GM11168 (cell line): ENCODE measurements around the gene TCF12.
"Not testable (repeated sequence)": the region's sequence is repeated elsewhere in the genome, so short reads cannot be mapped to it uniquely, and the experiment has no call there.

Experiments used
- in situ Hi-C: fragments of 300-500 bp; cut with MboI; formaldehyde crosslinking; loops from one replicate; pipeline ENCODE4 v1.12.0; 2022; ENCODE audit warnings: low sequenced_read_pairs; ENCODE audit not compliant: unreplicated experiment

The TCF12 gene

GRCh38 chr15:56972016-56972415 lies 53.6 kb downstream of the TCF12 start:
- in situ Hi-C loops: no loop called here

GRCh38 chr15:56972426-56972825 lies 54.0 kb downstream of the TCF12 start:
- in situ Hi-C loops: no loop called here

- in situ Hi-C loops: no loop called here
Measured at GRCh38 chr15:56973463-56973862, 55.0 kb downstream of the TCF12 start.

- in situ Hi-C loops: no loop called here
Measured at GRCh38 chr15:56977232-56977631, 58.8 kb downstream of the TCF12 start.

GRCh38 chr15:56978898-56979662 lies 60.6 kb downstream of the TCF12 start:
- in situ Hi-C loops: no loop called here

- in situ Hi-C loops: no loop called here
Measured at GRCh38 chr15:56980473-56980872, 62.0 kb downstream of the TCF12 start.

GRCh38 chr15:56981160-56981559 lies 62.7 kb downstream of the TCF12 start:
- in situ Hi-C loops: no loop called here

GRCh38 chr15:56982987-56983386 lies 64.5 kb downstream of the TCF12 start:
- in situ Hi-C loops: no loop called here

- in situ Hi-C loops: no loop called here
Measured at GRCh38 chr15:56984681-56985481, 66.4 kb downstream of the TCF12 start.

- in situ Hi-C loops: no loop called here
Measured at GRCh38 chr15:56985856-56986255, 67.4 kb downstream of the TCF12 start.

GRCh38 chr15:56987286-56987685 lies 68.8 kb downstream of the TCF12 start:
- in situ Hi-C loops: no loop called here

GRCh38 chr15:56988219-56988618 lies 69.8 kb downstream of the TCF12 start:
- in situ Hi-C loops: no loop called here

GRCh38 chr15:56989411-56989924 lies 71.0 kb downstream of the TCF12 start:
- in situ Hi-C loops: no loop called here

GRCh38 chr15:56991017-56991416 lies 72.6 kb downstream of the TCF12 start:
- in situ Hi-C loops: no loop called here

GRCh38 chr15:56992725-56993124 lies 74.3 kb downstream of the TCF12 start:
- in situ Hi-C loops: no loop called here

GRCh38 chr15:56994280-56994679 lies 75.8 kb downstream of the TCF12 start:
- in situ Hi-C loops: no loop called here

GRCh38 chr15:56996093-56996492 lies 77.6 kb downstream of the TCF12 start:
- in situ Hi-C loops: no loop called here

- in situ Hi-C loops: no loop called here
Measured at GRCh38 chr15:56996746-56997470, 78.5 kb downstream of the TCF12 start.

GRCh38 chr15:57003418-57003817 lies 85.0 kb downstream of the TCF12 start:
- in situ Hi-C loops: no loop called here

GRCh38 chr15:57005244-57005643 lies 86.8 kb downstream of the TCF12 start:
- in situ Hi-C loops: no loop called here

- in situ Hi-C loops: not testable (repeated sequence)
Measured at GRCh38 chr15:57007797-57008196, 89.4 kb downstream of the TCF12 start.
